Fibroblast of skin of back (primary cell): ENCODE data around the gene TBC1D24.

Experiments used
- DNase-seq: peaks from one replicate; pipeline ENCODE4 v3.0.0-alpha.2; 2013

The TBC1D24 gene

DNA sequence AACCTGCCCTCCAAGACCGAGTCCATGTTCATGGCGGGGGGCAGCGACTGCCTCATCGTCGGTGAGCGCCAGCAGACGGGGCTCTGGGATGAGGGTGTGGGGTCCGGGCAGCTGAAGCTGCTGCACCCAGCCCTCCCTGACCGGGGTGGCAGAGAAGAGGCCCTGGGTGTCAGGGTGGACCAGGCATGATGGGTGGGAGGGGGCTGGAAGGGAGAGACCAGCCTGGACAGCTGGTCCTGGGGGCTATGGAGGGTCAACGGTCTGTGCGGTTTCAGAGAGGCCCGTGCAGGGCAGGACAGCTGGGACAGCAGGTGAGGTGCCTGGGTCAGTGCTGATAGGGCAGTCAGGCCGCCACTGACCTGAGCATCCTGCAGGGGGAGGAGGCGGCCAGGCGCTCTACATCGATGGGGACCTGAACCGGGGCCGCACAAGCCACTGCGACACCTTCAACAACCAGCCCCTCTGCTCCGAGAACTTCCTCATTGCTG is 25.5 kb downstream of the TBC1D24 start:
- no peak for DNase-seq

DNA sequence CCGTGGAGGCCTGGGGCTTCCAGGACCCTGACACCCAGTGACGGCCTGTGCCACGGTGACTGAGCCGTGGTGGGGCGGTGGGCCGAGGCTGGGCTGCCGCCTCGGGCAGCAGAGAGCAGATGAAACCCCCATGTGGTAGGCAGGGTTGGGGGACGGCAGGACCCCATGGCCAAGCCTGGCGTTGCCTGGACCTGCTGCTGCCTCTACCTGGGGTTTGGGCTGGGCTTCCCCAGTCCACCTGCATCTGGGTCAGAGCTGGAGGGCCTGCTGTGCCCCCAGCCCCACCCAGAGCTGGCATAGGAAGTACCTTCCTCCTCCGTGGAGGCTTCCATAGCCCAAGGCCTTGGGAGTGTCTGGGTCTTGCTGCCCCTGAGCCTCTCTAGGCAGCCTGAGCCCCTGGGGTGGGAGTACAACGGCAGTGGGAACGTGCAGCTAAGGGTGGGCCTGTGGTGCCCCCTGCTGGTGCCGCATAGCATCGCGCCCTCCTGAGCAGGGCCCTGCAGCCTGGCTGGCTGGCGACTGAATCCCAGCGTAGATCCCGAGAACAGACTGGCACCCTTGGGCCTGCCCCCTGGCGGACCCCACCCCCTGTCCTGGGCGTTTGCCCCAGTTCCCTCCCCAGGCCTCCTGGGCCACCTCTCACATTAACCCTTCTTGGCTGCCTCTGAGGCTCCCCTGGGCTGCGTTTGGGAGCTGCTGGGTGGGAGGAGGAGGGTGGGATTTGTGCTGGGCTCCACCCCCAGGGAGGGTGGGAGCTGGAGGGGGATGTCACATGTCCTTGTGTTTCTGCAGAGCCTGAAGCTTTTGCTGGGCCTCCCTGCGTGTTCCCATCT is 26.2 kb downstream of the TBC1D24 start:
- peak; percentile 66 for DNase-seq

DNA sequence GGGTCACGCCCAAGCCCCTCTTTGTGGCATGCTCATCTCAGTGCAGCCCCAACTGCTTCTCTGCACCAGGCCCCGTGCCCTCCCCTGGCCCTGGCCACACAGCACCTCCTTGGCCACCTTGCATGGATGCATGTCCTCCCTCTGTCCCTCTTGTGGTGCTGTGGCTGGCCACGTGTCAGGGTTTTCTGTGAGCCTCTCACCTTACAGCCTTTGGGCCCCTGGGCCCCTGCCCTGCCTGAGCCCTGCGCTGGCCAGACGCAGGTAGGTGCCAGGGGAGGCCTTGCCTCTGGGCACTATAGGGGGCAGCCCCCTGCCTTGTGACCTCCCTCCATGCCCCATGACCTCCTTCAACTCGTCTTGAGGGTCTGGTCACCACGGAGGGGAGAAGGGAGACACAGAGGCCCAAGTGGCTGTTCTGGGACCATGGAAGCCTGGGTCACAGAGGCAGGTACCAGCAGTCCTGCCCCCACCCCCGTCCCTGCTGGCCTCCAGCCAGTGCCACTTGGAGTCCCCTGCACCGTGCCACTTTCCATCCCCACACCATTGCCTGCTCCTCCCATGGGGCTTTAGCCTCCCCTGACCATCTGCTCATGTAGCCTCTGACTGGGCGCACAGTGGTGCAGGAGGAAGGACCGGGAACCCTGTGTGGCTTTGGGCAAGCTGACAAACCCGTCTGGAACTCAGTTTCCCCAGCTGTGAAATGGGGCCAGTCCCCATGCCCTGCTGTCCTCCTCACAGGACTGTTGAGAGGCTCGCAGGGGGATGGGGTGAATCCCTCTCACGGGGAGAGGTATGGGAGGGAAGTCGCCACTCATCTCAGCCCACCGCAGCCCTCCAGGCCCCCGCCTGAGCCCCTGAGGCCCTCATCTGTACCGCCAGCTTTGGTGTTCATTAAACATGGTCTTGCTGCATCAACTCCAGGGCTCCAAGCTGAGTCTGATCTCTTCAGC is 27.3 kb downstream of the TBC1D24 start:
- DNase-seq, result no peak

DNA sequence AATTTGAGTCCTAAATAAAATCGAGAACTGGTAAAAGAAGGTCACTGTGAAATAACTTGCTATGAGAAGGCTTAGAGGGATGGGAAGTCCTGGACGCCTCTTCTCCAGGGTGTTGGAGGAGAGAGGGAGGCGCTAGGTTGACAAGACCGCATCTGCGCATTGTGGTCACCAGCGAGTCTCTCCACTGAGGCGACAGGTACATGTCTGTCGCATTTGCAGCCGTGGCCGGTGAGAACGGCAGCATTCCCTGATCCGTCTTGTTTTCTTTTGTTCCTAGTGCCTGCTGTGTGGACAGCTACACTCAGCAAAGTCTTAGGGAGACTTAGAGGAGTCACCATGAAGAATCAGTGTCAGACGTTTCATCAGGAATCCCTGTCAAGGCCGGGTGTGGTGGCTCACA is 30.8 kb downstream of the TBC1D24 start:
- DNase-seq, result no peak

DNA sequence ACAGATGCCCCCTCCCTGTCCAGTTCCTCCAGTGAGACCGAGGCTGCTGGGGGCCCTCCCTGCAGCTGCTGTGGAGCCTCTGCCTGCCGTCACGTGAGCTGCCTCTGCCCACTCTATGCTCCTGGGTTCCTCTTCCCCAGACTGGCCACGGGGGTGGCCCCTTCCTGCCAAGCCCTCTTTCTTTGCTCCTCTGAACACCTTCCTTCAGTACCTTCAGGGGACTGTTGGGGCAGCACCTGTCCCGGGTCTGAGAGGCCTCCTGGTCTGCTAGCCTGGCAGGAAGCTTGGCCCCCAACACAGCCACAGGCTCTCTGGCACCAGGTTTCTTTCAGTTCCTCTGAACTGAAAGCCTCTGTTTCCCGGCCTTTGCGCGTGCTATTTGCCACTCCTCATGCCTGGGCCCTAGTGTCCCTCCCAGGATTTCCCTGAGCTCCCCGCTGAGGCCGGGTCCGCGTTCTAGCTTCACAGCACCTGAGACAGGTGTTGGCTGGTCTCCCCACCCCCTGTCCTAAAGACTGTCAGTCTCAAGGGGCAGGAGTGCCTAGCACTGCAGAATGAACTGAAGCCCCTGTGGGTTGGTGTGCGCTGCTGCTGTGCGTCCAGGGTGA is 32.2 kb downstream of the TBC1D24 start:
- no peak for DNase-seq

DNA sequence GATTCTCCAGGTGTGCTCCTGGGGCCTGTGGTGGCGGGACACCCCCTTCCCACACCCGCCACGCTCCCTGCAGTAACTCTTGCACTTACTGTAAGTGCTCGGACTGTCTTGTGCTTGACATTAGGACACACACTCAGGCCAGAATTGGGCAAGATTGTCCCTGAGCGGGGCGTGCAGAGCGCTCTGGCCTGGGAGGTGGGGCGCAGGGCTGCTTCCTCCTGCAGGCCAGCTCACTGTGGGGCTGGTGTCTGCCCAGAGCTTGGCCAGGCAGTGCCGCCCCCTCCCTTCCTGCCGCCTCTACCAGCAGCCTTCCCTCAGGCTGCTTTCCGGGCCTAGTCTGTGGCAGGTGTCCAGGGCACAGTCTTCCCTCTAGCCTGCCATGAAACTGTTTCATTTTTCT is 32.7 kb downstream of the TBC1D24 start:
- no peak for DNase-seq

DNA sequence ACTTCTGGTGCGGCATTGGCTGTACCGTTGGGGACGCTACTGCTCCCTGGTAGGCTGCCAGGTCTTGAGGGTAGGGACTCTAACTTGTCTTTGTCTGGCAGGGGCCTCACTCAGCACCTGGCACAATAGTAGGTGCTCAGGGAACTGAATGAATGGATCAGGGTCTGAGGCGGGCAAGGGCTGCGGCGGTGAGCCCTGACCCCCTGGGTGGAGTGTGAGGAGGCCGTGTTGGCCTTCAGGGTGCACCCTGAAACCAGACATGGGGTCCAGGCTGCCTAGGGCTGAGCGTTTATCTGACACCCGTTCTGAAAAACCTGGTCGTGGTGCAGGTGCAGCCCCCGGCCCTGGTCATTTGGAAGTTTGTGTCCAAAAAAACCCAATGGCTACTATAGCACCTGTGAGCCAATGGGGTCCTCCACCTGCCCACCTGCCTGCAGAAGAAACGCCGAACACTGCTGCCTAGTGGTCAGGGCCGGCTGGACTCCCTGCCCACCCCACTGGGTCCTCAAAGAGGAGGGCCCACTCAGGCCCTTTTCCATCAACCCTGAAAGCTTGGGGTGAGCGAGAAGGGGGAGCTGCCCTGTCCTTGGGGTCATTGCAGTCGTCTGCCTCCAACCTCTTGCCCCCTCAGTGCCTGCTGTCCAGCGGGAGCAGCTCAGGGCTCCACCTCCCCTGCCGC is 33.9 kb downstream of the TBC1D24 start:
- no peak for DNase-seq

DNA sequence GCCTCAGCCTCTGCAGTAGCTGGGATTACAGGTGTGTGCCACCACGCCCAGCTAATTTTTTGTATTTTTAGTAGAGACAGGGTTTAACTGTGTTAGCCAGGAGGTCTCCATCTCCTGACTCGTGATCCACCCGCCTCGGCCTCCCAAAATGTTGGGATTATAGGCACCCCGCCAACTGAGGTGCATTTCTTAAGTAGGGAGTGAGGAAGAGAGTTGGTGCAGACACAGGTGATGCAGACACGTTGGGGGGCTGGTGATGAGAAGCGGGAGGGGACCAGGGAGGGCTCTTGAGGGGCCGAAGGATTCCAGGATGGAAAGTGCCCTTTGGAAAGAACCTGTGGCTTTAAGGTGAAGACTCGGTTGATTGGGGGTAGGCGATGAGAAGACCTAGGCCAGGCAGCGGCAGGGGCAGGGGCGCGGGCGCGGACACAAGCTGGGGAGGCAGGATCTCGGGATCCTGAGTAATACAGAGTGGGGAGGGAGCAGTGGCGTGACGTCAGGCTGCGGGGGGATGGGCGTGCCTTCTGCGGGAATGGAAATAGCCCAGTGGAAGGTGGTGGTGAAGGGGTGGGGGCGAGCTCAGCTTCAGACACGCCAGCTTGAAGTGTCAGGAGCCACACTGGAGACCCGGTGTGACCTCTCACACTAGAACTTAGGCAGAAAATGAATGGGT is 36.3 kb downstream of the TBC1D24 start:
- peak; percentile 47 for DNase-seq

DNA sequence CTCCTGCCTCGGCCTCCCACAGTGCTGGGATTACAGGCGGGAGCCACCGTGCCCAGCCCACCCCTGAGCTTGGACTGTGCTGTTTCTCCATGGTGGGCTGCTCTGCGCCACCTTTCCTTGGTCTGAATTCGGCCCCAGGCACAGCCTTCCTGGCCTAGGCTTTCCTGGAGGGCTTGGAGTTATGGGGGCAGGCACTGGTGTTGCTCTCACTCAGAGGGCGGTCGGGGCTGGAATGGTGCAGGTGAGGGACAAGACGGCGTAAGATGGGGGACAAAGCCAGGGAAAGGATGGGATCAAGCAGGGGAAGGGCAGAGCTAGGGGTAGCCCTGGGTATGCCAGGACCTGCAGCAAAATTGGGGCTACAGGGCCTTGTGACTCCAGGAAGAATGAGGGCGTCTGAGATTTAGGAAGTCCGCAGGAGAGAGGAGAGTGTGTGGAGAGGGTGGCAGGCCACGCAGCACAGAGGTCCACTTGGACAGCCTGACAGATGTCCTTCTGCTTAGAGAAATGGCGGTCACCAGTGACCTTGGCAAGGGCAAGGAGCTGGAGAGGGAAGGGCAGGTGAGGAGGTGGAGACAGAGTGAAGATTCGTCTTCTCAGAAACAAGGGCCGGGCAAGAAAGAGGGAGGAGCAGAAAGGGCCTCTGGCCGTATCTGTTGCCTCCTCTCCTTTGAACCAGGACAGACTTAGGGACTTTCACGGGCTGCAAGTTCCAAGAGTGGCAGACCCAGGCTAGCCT is 37.2 kb downstream of the TBC1D24 start:
- no peak for DNase-seq

DNA sequence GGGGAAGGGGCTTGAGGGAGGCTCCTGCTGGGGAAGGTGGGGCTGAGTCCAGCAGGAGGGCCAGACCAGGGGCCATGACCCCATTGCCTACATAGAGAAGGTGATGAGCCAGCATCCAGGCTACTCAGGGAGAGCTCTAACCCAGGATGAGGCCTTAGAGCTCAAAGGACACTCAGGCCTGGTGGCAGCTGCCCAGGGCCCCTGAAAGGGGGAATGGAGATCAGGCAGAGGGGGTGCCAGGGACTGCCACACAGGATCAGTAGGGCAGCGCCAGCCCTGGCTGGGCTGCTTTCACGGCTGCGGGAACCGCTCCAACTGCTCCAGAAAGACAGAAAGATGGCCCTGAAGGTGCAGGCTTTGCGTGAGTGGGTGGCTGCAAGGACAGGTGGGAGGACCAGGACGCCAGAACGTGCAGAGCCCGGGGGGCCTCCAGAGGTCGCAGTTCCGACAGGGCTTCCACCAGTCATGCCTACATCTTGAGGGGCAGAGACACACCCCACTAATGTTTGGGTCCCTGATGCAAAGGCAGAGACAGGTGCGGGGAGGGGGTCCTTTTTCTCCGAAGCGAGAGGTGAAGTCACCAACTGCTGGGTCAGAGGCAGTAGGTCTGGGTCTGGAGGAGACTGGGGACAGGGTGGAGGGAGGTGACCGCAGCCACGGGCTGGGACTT is 37.9 kb downstream of the TBC1D24 start:
- DNase-seq, result no peak

DNA sequence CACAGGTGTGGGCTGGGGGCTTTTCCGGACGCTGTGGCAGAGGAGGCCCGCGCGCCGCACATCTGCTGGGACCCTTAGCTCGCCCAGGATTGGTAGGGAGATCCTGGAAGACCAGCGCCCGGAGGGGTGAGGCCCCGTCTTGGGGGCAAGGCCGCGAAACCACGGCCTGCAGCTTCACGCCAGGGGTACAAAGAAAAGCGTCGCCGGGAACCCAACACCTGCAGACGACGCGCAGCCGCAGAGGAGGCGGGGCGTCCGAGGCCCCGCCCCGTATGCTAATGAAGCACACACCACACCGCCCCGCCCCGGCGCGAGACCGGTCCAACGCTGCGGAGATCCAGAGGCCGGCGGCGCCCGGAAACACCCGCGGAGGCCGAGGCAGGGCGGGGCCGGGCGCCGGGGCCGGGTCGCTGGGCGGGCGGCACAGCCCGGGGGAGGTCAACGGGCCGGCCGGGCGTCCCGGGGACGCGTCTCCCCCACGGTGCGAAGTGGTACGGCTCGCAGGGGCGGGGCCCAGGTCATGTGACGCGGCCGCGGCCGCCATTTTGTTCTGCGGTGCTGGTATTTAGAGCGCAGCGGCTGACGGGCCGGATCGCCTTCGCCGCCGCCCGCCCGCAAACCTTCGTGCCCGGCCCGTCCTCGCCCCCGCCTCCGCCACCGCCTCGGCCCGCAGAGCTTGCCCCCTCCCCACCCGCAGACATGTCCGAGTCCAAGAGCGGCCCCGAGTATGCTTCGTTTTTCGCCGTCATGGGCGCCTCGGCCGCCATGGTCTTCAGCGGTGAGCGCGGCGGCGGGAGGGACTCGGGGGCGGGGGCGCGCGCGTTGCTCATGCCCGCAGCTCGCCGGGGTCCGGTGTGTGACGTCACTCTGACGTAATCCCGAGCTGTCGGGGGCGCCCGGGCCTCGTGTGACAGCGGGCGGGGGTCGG is 38.7 kb downstream of the TBC1D24 start, which contains the start of gene ATP6V0C:
ATP6V0C (plus strand) TSS at position 548 of the 928 bp plus-strand sequence; CDS start at position 700, 152 bp downstream.
- peak; percentile 83 for DNase-seq

DNA sequence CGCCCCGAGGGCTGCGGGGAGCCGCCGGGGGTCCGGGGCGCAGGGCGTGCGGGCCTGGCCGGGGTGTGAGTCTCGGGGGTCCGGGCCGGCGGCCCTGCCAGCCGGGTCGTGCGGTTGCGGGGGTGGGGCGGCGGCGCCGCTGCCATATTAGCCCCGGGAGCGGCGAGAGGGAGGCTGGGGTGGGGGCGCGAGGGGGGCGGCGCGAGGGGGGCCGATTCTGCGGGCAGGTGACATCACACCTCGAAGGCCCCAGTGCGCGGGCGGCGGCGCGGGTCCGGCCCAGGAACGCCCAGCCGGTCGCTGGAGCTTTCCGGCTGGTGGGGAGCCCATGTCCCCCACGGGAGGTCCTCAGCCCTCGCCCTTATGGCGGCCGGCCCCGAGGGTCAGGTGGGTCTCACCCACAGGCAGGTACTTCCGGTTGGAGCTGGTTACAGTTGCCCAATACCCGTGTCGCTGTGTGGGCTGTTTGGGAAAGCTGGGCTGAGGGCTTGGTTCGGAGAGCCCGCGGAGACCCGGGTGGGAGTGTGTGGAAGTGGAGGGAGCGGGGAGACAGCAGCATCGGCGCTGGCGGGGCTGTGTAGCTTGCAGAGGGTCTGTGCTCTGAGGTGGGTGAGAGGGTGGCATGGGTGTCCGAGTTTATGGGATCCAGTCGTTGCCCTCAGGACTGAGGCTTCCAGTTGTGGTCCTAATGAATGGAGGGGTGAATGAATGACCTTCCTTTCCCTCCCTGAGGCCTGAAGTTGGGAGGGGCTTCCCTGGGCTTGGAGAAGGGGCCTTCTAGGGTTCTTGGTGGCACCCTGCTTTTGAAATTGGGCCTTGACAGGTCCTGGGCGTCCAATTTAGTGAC is 39.6 kb downstream of the TBC1D24 start:
- DNase-seq, result no peak

DNA sequence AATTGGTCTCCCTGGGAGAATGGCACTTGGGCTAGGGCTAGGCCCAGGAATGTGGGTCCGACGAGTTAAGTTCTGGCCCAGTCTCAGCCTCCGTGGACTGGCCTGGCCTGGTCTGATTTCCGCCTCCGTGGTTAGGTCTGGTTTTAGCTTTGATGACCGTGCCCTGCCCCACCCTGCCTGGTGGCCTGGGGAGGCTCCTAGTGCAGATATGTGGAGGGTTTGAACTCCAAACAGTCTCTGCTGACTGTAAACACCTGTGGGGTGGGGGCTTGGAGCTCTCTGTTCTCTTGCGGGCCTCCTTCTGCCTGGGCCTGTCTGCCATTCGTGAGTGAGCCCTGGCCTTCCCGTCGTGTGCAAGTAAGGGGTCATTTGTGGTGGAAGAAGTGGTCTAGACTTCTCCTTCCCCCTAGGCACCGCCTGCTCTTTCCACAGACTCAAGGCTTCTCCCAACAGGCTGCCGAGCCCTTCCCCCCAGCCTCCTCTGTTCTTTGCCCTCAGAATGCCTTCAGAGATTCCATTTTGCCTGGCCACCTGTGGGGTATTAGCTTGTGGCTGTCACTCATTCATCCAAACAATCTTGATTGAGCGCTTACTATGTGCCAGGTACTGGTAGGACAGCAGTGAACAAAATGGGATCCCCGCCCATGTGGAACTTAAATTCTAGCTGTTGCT is 40.4 kb downstream of the TBC1D24 start:
- DNase-seq, result no peak

DNA sequence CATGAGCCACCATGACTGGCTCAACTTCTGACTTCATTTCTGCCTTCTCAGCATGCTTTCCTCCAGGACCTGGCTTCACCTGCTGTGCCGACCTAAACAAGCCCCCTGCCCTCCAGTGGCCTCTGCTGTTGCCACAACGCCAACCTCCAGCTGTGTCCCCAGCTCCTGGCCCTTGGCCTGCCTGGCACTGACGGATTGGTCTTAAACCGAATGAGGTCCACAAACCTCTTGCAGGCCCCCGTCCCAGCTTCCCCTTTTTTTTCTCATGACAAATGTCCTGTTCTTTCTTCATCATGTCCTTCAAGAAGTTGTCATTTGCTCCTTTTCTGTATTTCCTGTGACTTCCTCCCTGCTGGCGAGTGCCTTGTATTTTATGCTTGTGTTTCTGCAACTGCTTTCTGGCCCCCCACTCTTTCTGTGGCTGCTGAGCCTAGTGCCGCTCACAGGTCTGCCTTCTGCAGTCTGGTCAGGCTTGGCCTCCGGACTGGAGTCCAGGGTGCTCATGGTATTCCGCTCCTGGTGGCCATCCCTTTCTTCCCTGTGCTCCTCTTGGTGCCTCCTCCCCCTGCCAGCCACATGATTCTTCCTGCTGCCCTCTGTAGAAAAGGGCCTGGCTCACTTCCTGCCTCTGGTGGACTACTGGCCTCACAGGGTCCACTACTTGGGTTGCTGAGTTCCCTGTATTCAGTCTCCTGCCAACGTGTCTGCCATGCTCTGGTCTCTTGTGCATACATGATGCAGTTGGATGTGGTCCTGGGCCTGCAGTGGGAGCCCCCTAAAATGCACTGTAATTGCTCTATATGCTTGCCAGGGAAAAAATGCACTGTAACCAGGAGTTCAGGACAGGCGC is 41.7 kb downstream of the TBC1D24 start:
- no peak for DNase-seq

DNA sequence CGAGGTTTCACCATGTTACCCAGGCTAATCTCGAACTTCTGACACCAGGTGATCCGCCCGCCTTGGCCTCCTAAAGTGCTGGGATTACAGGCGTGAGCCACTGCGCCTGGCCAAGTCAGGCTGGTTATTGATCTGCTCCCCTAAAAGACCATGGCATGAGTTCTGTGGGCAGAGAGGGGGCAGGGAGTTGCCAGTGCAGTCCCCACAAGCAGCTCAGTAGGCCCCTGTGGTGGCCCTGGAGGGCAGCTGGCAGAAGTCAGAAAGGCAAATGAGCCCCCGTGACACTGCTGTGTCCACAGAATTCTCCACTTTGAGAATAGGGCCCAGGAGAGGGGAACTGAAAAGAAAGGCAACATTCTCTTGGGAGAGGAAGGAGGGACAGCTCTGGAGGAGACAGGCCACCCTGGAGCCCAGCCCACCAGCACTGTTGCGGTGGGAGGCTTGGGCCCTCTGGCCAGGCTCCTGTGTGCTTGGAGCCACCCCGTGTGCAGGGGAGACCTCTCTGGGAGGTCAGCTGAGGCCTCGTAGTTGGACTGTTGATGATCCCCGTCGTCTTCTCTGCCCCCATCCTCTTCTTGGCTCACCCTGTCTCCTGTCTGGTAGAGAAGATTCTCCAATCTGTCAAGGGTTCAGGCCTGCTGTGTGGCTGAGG is 43.2 kb downstream of the TBC1D24 start:
- no peak for DNase-seq
